HEK293T (cell line): ENCODE data around the gene NBEA.
"Not testable (repeated sequence)": the region's sequence is repeated elsewhere in the genome, so short reads cannot be mapped to it uniquely, and the experiment has no call there.

Experiments
- CTCF ChIA-PET: fragments of 350-600 bp; formaldehyde crosslinking; extraction: SDS; loops from one replicate; lab custom pipeline; 2021; ENCODE audit warnings: antibody characterized with exemption, inconsistent platforms; lab: Yijun Ruan, JAX
- POLR2A ChIA-PET: fragments of 350-600 bp; formaldehyde crosslinking; extraction: SDS; loops from one replicate; lab custom pipeline; 2020; ENCODE audit warnings: antibody characterized with exemption, inconsistent platforms; lab: Yijun Ruan, JAX
- DNase-seq: peaks from one replicate; pipeline ENCODE4 v3.0.0; 2012; ENCODE audit warnings: mixed read lengths; ENCODE audit errors: extremely low spot score
- ARNT ChIP-seq: fragments of 450-650 bp; IDR thresholded peaks from 2 replicates; pipeline ENCODE4 v1.6.1; 2017; ENCODE audit warnings: mild to moderate bottlenecking
- BHLHE40 ChIP-seq: fragments of 450-650 bp; IDR thresholded peaks from 2 replicates; pipeline ENCODE4 v1.6.1; 2016; ENCODE audit warnings: mild to moderate bottlenecking, moderate library complexity, borderline replicate concordance
- CTBP1 ChIP-seq: fragments of 450-650 bp; IDR thresholded peaks from 2 replicates; pipeline ENCODE4 v1.6.1; 2016; ENCODE audit warnings: borderline replicate concordance
- ELF4 ChIP-seq: fragments of 450-650 bp; IDR thresholded peaks from 2 replicates; pipeline ENCODE4 v1.6.1; 2017; ENCODE audit warnings: antibody characterized with exemption
- FOXA1 ChIP-seq: fragments of 450-650 bp; IDR thresholded peaks from 2 replicates; pipeline ENCODE4 v1.6.1; 2016; ENCODE audit warnings: mild to moderate bottlenecking
- FOXK2 ChIP-seq: fragments of 450-650 bp; IDR thresholded peaks from 2 replicates; pipeline ENCODE4 v1.6.1; 2016; ENCODE audit warnings: mild to moderate bottlenecking
- FOXM1 ChIP-seq: fragments of 450-650 bp; IDR thresholded peaks from 2 replicates; pipeline ENCODE4 v1.6.1; 2017; ENCODE audit warnings: mild to moderate bottlenecking, borderline replicate concordance
- HDGF ChIP-seq: fragments of 450-650 bp; IDR thresholded peaks from 2 replicates; pipeline ENCODE4 v1.6.1; 2017; ENCODE audit warnings: antibody characterized with exemption, borderline replicate concordance
- L3MBTL2 ChIP-seq: fragments of 450-650 bp; conservative IDR thresholded peaks from 2 replicates; pipeline ENCODE4 v1.6.1; 2016; ENCODE audit warnings: mild to moderate bottlenecking
- LEF1 ChIP-seq: fragments of 450-650 bp; IDR thresholded peaks from 2 replicates; pipeline ENCODE4 v1.6.1; 2017; ENCODE audit warnings: mild to moderate bottlenecking, borderline replicate concordance
- NFRKB ChIP-seq: fragments of 450-650 bp; IDR thresholded peaks from 2 replicates; pipeline ENCODE4 v1.6.1; 2016; ENCODE audit warnings: mild to moderate bottlenecking, moderate library complexity
- SP1 ChIP-seq: fragments of 450-650 bp; IDR thresholded peaks from 2 replicates; pipeline ENCODE4 v1.6.1; 2017
- SUZ12 ChIP-seq: fragments of 450-650 bp; IDR thresholded peaks from 2 replicates; pipeline ENCODE4 v1.6.1; 2016; ENCODE audit warnings: mild to moderate bottlenecking
- TARDBP ChIP-seq: fragments of 450-650 bp; IDR thresholded peaks from 2 replicates; pipeline ENCODE4 v1.6.1; 2016
- ZNF384 ChIP-seq: fragments of 450-650 bp; IDR thresholded peaks from 2 replicates; pipeline ENCODE4 v1.6.1; 2016
- TF ChIP-seq, protein P1 (sequence below): fragments of 450-650 bp; IDR thresholded peaks from 2 replicates; pipeline ENCODE4 v1.6.1; 2016

The NBEA gene

DNA sequence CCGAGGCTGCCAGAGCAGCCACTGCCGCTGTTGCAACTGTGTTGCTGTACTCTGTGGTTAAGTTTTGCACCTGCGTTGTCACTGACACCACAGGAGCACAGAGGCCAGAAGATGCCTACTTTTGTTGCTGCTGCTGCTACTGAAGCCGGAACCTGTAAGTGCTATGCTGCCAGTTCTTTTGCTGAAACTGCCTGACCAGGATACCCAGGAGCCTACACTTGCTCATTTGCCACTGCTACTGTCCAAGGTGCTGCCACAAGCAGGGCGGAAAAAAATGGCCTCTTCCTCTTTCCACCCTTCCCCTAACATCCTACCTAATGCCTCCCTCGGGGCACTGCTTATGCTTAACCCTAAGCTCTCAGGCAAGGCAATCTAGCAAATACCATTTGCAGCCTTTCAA, 29.0 kb upstream of the NBEA start:
- POLR2A ChIA-PET, result no interaction called here
- DNase-seq, result peak; percentile 18
- CTCF ChIA-PET, result interaction anchor here (0.5 kb wide), 1 partner anchor 46 kb away, joined by 3 read pairs; no protein-coding TSS in a partner anchor
- no peak for TF ChIP-seq ARNT
- no peak for TF ChIP-seq HDGF
- TF ChIP-seq TARDBP, result no peak
- TF ChIP-seq BHLHE40, result no peak
- TF ChIP-seq L3MBTL2, result no peak
- TF ChIP-seq FOXK2, result no peak

DNA sequence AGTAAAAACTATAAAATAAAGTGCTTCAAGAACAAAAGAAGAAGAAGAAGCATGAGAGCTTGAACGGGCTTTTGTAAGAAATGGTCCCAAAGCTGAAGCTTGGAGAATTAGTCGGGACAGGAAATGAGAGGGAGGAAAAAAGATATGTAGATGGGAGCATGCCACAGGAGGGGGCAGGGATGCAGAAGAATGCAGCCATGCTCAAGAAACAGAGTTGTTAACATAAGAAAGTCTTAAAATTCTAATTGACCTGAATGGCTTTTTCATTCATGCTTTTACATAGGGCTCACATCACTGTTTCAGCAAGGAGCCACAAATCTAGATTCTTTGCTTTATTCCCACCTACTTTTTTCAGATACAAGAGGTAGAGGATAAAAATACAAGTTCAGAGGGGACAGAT, 27.7 kb upstream of the NBEA start:
- DNase-seq, result no peak
- no peak for TF ChIP-seq ELF4
- TF ChIP-seq SP1, result no peak
- no peak for TF ChIP-seq L3MBTL2
- no peak for TF ChIP-seq FOXM1
- no peak for TF ChIP-seq SUZ12
- TF ChIP-seq CTBP1, result no peak
- no peak for TF ChIP-seq ARNT
- TF ChIP-seq, protein P1, sequence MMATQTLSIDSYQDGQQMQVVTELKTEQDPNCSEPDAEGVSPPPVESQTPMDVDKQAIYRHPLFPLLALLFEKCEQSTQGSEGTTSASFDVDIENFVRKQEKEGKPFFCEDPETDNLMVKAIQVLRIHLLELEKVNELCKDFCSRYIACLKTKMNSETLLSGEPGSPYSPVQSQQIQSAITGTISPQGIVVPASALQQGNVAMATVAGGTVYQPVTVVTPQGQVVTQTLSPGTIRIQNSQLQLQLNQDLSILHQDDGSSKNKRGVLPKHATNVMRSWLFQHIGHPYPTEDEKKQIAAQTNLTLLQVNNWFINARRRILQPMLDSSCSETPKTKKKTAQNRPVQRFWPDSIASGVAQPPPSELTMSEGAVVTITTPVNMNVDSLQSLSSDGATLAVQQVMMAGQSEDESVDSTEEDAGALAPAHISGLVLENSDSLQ, result no peak
- no peak for TF ChIP-seq NFRKB
- TF ChIP-seq TARDBP, result no peak
- no peak for TF ChIP-seq FOXK2
- no peak for TF ChIP-seq ZNF384
- TF ChIP-seq FOXA1, result no peak
- no peak for TF ChIP-seq HDGF
- TF ChIP-seq BHLHE40, result no peak
- POLR2A ChIA-PET, result no interaction called here
- CTCF ChIA-PET, result no interaction called here

DNA sequence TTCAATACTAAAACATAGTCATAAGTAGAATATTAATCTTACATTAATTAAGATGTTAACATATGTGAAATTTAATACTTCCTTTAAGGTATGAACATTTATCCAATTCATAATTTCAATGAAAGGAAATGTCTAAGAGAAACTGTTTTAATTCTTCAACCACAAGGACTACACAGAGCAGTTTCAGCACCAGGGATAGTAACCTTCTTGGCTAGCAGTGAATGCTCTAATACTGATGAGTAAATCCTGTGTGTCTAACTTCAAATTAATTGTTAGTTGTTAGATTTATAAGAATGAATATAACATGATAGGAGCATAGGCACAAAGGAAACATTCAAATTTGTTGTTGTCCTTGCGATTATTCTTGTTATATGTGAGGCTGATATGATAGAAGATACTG, 15.6 kb upstream of the NBEA start:
- POLR2A ChIA-PET, result no interaction called here
- CTCF ChIA-PET, result no interaction called here
- DNase-seq, result no peak
- TF ChIP-seq SUZ12, result no peak
- no peak for TF ChIP-seq NFRKB
- no peak for TF ChIP-seq BHLHE40
- no peak for TF ChIP-seq FOXA1
- TF ChIP-seq SP1, result no peak
- TF ChIP-seq HDGF, result no peak
- TF ChIP-seq L3MBTL2, result no peak
- no peak for TF ChIP-seq LEF1
- TF ChIP-seq ZNF384, result no peak
- no peak for TF ChIP-seq FOXM1
- no peak for TF ChIP-seq CTBP1
- TF ChIP-seq FOXK2, result no peak
- TF ChIP-seq ELF4, result no peak
- TF ChIP-seq ARNT, result no peak
- TF ChIP-seq, protein P1, result no peak
- no peak for TF ChIP-seq TARDBP

DNA sequence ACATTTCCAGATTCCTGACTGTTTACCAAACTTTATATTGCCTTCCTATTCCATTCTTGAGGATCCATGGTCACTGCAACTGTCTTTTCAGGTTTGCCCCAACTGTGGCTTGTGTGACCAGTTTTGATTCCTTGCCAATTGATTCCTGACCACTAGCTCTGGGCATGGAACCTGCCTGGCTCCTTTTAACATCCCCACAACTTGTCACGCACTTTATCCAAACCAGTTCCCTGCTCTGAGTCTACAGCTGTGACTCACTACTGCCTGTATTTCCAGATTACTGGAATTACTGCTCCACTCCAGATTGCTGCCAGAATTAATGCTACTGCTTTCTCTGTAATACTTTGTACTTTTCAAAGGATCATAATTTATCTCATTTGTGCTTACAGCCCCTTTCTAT, 13.4 kb upstream of the NBEA start:
- DNase-seq, CTCF ChIA-PET, POLR2A ChIA-PET: not testable (repeated sequence)

DNA sequence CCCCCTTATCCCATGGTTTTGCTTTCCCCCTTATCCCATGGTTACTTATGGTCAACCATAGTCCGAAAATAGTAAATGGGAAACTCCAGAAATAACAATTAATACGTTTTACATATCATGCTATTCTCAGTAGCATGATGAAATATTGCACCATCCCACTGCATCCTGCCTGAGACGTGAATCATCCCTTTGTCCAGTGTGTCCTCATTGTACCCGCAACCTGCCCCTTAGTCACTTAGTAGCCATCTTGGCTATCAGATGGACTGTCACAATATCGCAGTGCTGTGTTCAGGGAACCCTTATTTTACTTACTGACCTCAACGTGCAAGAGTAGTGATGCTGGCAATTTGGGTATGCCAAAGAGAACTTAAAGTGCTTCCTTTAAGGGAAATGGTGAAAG, 10.5 kb upstream of the NBEA start:
- TF ChIP-seq FOXM1 (no peak), FOXA1 (no peak), ZNF384 (no peak), ELF4 (no peak), NFRKB (no peak), FOXK2 (no peak)
- CTCF ChIA-PET, result no interaction called here
- DNase-seq, result no peak
- POLR2A ChIA-PET, result no interaction called here

DNA sequence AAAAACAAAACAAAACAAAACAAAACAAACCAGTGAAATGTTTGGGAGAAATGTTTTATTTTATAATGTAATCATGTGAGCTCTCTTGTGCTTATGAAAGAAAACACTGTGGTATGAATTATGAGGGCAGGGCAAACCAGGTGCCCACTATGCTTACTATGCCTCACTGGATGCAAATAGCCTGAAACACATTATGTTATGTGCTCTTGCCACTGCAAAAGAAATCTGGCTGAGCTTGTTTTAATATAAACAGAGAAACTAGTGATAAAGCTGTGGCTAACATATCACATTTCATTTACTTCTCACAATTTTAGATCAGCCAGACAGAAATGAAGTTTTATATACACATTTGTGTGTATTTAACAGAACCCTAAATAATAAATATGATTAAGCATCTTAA, 8.7 kb upstream of the NBEA start:
- no peak for DNase-seq
- POLR2A ChIA-PET, result no interaction called here
- CTCF ChIA-PET, result no interaction called here
- TF ChIP-seq, protein P1, result no peak
- TF ChIP-seq L3MBTL2 (no peak), FOXK2 (no peak), FOXA1 (no peak), LEF1 (no peak), NFRKB (no peak), CTBP1 (no peak), SP1 (no peak), HDGF (no peak), TARDBP (no peak), ARNT (no peak), BHLHE40 (no peak)

DNA sequence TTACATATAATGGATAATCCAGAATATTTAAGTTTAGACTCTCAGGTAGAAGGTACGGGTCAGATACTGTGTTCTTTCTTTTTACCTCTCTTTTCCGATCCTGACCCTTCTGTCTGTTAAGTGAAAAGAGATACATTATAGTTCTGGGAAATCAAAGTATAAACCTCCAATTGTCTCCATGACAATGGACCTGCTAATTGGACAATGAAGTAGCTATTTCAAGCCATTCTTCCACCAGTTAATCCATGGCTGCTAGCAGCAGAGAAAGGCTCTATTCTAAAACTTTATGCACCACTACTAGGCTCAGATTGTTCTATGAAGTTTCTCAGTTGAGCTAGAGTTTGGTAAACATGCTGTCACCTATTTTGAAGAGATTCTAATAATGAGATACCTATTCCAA, 8.3 kb upstream of the NBEA start:
- TF ChIP-seq TARDBP, result no peak
- TF ChIP-seq, protein P1, result no peak
- TF ChIP-seq FOXM1, result no peak
- no peak for TF ChIP-seq SP1
- TF ChIP-seq NFRKB, result no peak
- TF ChIP-seq L3MBTL2, result no peak
- no peak for TF ChIP-seq ELF4
- no peak for TF ChIP-seq ARNT
- no peak for TF ChIP-seq BHLHE40
- TF ChIP-seq CTBP1, result no peak
- ChIA-PET POLR2A (no interaction called here), CTCF (no interaction called here)
- DNase-seq, result no peak
